Activated CD8-positive, alpha-beta memory T cell treated with anti-CD3 and anti-CD28 coated beads, Interleukin-2, amount 10 ng/mL, durations not matched to agents 7 days and 5 days (primary cell): ENCODE measurements around the gene AS3MT. TPM values are rescaled to one million over a fixed set of nuclear protein-coding genes. Genes with fewer than 3 reads are reported as not detected.
A peak's percentile ranks its signal among the peaks of the same experiment; 100 is the strongest.

Source experiments
- ATAC-seq: fragments of 150-1000 bp; cut with Tn5 transposase; one replicate; pipeline ENCODE4 v1.10.0; 2021; ENCODE audit warnings: moderate library complexity
- CTCF ChIA-PET: fragments of 350-600 bp; sonication (Branson Sonifier 250); formaldehyde crosslinking; loops from one replicate; lab custom pipeline; 2021; ENCODE audit warnings: antibody characterized with exemption; lab: Charles Lee
- DNase-seq: peaks from one replicate; pipeline ENCODE4 v3.0.0-alpha.2; 2020
- H3K27ac Mint-ChIP-seq: one replicate; pipeline ENCODE4 v1.8.0; 2021; ENCODE audit warnings: mild to moderate bottlenecking, mixed read lengths
- H3K27me3 Mint-ChIP-seq: one replicate; pipeline ENCODE4 v1.8.0; 2021; ENCODE audit warnings: mixed read lengths
- H3K36me3 Mint-ChIP-seq: one replicate; pipeline ENCODE4 v1.8.0; 2021; ENCODE audit warnings: mild to moderate bottlenecking, mixed read lengths
- H3K4me1 Mint-ChIP-seq: one replicate; pipeline ENCODE4 v1.8.0; 2021; ENCODE audit warnings: mixed read lengths
- H3K4me3 Mint-ChIP-seq: one replicate; pipeline ENCODE4 v1.8.0; 2021; ENCODE audit warnings: mild to moderate bottlenecking, moderate library complexity, mixed read lengths
- H3K9me3 Mint-ChIP-seq: one replicate; pipeline ENCODE4 v1.8.0; 2022; ENCODE audit warnings: low read depth, mixed read lengths
- total RNA-seq, 2 experiments: library from RNA; stranded (reverse); gene quantifications; one replicate each; pipeline ENCODE4 v1.2.3, GENCODE V29; 2021

AS3MT gene
- total RNA-seq, 2 experiments from 2014 or later = 0.41 TPM; not detected in 1

DNA sequence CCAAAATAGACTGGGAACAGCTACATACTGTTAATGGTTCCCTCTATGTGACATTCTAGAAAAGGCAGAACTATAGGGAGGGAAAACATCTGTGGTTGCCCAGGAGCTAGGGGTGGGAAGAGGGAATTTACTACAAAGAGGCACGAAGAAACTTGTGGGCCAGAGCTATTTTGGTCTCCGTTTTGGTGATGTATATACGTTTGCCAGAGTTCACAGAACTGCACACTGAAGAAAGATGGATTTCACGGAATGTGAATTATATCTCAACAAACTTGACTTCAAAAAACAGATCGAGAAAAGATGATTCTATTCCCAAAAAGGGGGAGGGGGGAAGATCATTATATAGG, 386 bp upstream of the AS3MT start:
- Mint-ChIP-seq H3K27me3 (peaks cover 22% of the 10 kb centered on the region), H3K36me3 (peaks cover 3% of the 10 kb centered on the region), H3K4me1 (peaks cover 11% of the 10 kb centered on the region), H3K4me3 (peak overlapping the region; percentile 52), H3K27ac (no peak overlapping the region), H3K9me3 (no peaks in the 10 kb centered on the region)
- CTCF ChIA-PET = interaction anchor here (1.4 kb wide), 1 partner anchor 201 kb away, joined by 3 read pairs; no protein-coding TSS in a partner anchor
- no peak for DNase-seq
- no peak for ATAC-seq

DNA sequence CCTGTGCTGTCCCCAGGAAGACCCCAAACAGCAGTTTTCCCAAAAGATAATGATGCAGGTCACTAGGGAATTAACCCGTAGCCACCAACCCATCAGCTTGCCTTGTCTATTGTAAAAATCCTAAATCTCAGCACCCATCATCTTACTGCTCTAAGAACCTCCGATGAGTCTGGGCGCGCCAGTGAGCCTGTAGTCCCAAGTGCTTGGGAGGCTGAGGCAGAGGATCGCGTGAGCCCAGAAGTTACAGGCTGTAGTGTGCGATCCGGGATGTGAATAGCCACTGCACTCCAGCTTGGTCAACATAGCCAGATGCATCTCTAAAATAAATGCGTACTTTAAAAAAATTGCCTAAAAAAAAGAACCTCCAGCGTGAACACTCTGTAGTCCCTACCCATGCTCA, 951 bp downstream of the AS3MT start:
- CTCF ChIA-PET = no interaction called here
- Mint-ChIP-seq H3K36me3 (peaks cover 3% of the 10 kb centered on the region), H3K9me3 (no peaks in the 10 kb centered on the region), H3K27ac (no peak overlapping the region), H3K27me3 (peaks cover 22% of the 10 kb centered on the region), H3K4me1 (peaks cover 11% of the 10 kb centered on the region), H3K4me3 (peak overlapping the region; percentile 1)
- ATAC-seq (no peak), DNase-seq (no peak)

GRCh38 chr10:102872163-102872562, 2.9 kb downstream of the AS3MT start:
- Mint-ChIP-seq H3K4me3 (no peak overlapping the region), H3K9me3 (no peaks in the 10 kb centered on the region), H3K27ac (no peak overlapping the region), H3K36me3 (peaks cover 3% of the 10 kb centered on the region), H3K27me3 (peaks cover 22% of the 10 kb centered on the region), H3K4me1 (peaks cover 11% of the 10 kb centered on the region)
- CTCF ChIA-PET = interaction anchor here (1.2 to 2.2 kb wide), 2 partner anchors 29 to 37 kb away, joined by 3 to 6 read pairs; no protein-coding TSS in a partner anchor
- ATAC-seq (no peak), DNase-seq (no peak)

DNA sequence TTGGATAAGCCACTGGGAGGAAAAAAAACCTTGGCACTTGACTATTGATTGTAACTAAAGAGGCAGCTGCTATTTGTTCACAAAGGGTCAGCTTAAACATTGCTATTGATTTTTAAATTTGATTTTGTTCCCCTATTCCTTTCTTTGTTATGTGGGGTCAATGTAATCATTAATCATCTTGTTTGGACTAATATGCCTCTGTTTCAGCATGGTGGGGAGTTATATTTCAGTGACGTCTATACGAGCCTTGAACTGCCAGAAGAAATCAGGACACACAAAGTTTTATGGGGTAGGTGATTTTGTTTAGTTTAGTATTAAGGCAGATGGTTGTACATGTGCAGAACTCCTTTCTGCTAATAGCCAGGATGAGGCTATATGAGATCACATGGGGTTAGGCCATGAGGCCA, 7.5 kb downstream of the AS3MT start:
- CTCF ChIA-PET = interaction anchor here (1.3 to 1.5 kb wide), 2 partner anchors 10 to 41 kb away, joined by 3 read pairs; no protein-coding TSS in a partner anchor
- no peak for DNase-seq
- Mint-ChIP-seq H3K27ac (no peak overlapping the region), H3K27me3 (no peaks in the 10 kb centered on the region), H3K4me1 (no peaks in the 10 kb centered on the region), H3K9me3 (no peaks in the 10 kb centered on the region), H3K4me3 (no peak overlapping the region), H3K36me3 (no peaks in the 10 kb centered on the region)
- no peak for ATAC-seq

DNA sequence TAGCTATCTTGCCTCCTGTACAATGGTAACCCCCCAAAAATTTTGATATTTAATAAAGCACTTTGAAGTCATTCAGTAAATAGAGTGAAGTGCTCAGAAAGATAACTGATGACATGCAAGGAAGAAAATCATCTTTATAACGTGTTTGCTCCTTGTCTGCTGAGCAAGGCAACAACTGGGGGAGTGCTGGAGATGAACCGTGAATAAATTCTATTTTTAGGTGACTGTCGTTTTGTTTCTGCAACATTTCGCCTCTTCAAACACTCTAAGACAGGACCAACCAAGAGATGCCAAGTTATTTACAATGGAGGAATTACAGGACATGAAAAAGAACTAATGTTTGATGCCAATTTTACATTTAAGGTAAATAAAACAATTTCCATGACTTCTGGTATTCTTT, 9.4 kb downstream of the AS3MT start:
- no peaks in the 10 kb centered on the region for H3K4me1 Mint-ChIP-seq
- no peak overlapping the region for H3K4me3 Mint-ChIP-seq
- H3K9me3 Mint-ChIP-seq = no peaks in the 10 kb centered on the region
- H3K27me3 Mint-ChIP-seq = no peaks in the 10 kb centered on the region
- ATAC-seq = no peak
- H3K36me3 Mint-ChIP-seq = no peaks in the 10 kb centered on the region
- no peak for DNase-seq
- CTCF ChIA-PET = interaction anchor here (1.0 kb wide), 1 partner anchor 42 kb away, joined by 3 read pairs; the partner anchor contains the start of gene CYP17A1
- no peak overlapping the region for H3K27ac Mint-ChIP-seq

- Mint-ChIP-seq H3K4me1 (no peaks in the 10 kb centered on the region), H3K36me3 (no peaks in the 10 kb centered on the region), H3K9me3 (no peaks in the 10 kb centered on the region), H3K4me3 (no peak overlapping the region), H3K27me3 (no peaks in the 10 kb centered on the region), H3K27ac (no peak overlapping the region)
- CTCF ChIA-PET = no interaction called here
- DNase-seq (no peak), ATAC-seq (no peak)
Observed at GRCh38 chr10:102880256-102880655, 11.0 kb downstream of the AS3MT start.

GRCh38 chr10:102888048-102888447, 18.8 kb downstream of the AS3MT start:
- no peak for DNase-seq
- H3K27ac Mint-ChIP-seq = no peak overlapping the region
- no peaks in the 10 kb centered on the region for H3K27me3 Mint-ChIP-seq
- no peaks in the 10 kb centered on the region for H3K9me3 Mint-ChIP-seq
- no peak for ATAC-seq
- H3K36me3 Mint-ChIP-seq = no peaks in the 10 kb centered on the region
- no peak overlapping the region for H3K4me3 Mint-ChIP-seq
- CTCF ChIA-PET = interaction anchor here (1.3 to 1.5 kb wide), 2 partner anchors 14 to 52 kb away, joined by 3 to 4 read pairs; no protein-coding TSS in a partner anchor
- H3K4me1 Mint-ChIP-seq = no peaks in the 10 kb centered on the region

GRCh38 chr10:102894466-102895213, 25.4 kb downstream of the AS3MT start:
- H3K4me1 Mint-ChIP-seq = no peaks in the 10 kb centered on the region
- no peak for DNase-seq
- no peak overlapping the region for H3K27ac Mint-ChIP-seq
- no peak for ATAC-seq
- H3K9me3 Mint-ChIP-seq = no peaks in the 10 kb centered on the region
- CTCF ChIA-PET = interaction anchor here (0.7 kb wide), 1 partner anchor 675 kb away, joined by 5 read pairs; no protein-coding TSS in a partner anchor
- H3K27me3 Mint-ChIP-seq = no peaks in the 10 kb centered on the region
- no peak overlapping the region for H3K4me3 Mint-ChIP-seq
- no peaks in the 10 kb centered on the region for H3K36me3 Mint-ChIP-seq

DNA sequence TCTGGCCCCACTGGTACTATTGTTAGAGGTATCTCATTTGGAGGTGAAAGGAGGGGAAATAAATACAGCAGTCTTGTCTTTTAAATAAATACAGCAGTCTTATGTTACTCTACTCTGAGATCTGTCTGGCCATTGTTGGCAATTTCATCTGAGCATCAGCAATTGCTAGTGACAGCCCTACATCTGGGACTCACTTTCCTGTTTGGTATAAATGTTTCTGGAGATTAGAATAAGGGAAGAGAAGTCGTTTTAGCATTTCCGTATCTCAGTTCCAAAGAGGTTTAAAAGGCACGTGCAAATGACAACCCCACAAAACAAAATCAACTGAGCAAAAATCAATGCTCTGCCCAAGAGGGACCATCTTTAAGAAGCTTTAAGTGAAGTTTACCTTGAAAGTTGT, 30.7 kb downstream of the AS3MT start:
- DNase-seq = no peak
- Mint-ChIP-seq H3K36me3 (no peaks in the 10 kb centered on the region), H3K4me1 (no peaks in the 10 kb centered on the region), H3K9me3 (no peaks in the 10 kb centered on the region), H3K27ac (no peak overlapping the region), H3K27me3 (no peaks in the 10 kb centered on the region), H3K4me3 (no peak overlapping the region)
- ATAC-seq = no peak
- CTCF ChIA-PET = interaction anchor here (0.8 to 6.1 kb wide), 3 partner anchors 16 to 66 kb away, joined by 3 to 47 read pairs (median 4); partner anchors contain the start of gene CNNM2

DNA sequence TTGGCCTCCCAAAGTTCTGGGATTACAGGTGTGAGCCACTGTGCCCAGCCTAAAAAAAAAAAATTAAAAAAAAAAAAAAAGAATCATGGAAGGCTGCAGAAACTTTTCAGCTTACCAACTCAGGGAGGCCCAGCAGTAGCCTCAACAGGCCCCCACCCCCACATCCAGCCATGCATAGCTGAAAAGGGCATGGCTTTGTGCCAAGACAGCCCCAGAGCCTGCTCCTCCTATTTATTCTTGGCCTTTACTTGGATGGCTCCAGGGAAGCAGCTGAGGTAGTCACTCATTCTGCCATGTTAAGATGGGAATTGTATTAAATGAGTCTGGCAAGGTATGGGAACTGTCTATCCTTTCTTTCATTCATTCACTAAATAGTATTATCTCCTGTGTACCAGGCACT, 35.1 kb downstream of the AS3MT start:
- Mint-ChIP-seq H3K36me3 (no peaks in the 10 kb centered on the region), H3K27me3 (no peaks in the 10 kb centered on the region), H3K4me3 (no peak overlapping the region), H3K9me3 (no peaks in the 10 kb centered on the region), H3K27ac (no peak overlapping the region), H3K4me1 (no peaks in the 10 kb centered on the region)
- ATAC-seq (no peak), DNase-seq (no peak)
- CTCF ChIA-PET = interaction anchor here (6.1 kb wide), 1 partner anchor 12 kb away, joined by 47 read pairs; the partner anchor contains the start of gene CNNM2

- Mint-ChIP-seq H3K4me3 (no peak overlapping the region), H3K27me3 (no peaks in the 10 kb centered on the region), H3K4me1 (no peaks in the 10 kb centered on the region), H3K27ac (no peak overlapping the region), H3K36me3 (no peaks in the 10 kb centered on the region), H3K9me3 (no peaks in the 10 kb centered on the region)
- DNase-seq = no peak
- ATAC-seq = no peak
- CTCF ChIA-PET = no interaction called here
Observed at GRCh38 chr10:102906507-102906906, 37.2 kb downstream of the AS3MT start.

DNA sequence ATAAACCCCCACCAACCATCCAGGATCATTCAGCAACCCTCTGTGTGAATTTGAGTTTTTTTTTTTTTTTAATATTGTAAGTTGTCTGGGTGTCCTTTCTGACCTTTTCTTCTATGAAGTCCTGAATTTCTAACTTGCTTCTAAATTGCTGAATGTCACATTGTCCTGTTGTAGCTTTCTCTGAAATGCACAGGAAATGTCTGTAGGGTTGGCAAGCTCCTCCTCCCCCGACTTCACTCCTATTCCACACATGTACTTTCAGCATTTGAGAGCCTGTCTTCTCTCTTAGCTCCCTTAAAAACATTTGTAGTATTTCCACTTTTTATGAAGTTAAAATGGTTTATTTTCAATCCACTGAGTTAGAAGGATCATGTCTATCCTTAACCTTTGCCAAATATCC, 45.5 kb downstream of the AS3MT start:
- no peaks in the 10 kb centered on the region for H3K9me3 Mint-ChIP-seq
- no peak overlapping the region for H3K4me3 Mint-ChIP-seq
- DNase-seq (no peak), ATAC-seq (no peak)
- H3K27me3 Mint-ChIP-seq = peaks cover 7% of the 10 kb centered on the region
- H3K27ac Mint-ChIP-seq = peak overlapping the region; percentile 16
- peaks cover 4% of the 10 kb centered on the region for H3K36me3 Mint-ChIP-seq
- CTCF ChIA-PET = interaction anchor here (0.7 to 6.2 kb wide), 10 partner anchors 12 to 328 kb away, joined by 3 to 92 read pairs (median 3); partner anchors contain the start of gene RPEL1
- H3K4me1 Mint-ChIP-seq = peaks cover 32% of the 10 kb centered on the region

- no peak for DNase-seq
- peaks cover 45% of the 10 kb centered on the region for H3K4me1 Mint-ChIP-seq
- ATAC-seq = no peak
- CTCF ChIA-PET = interaction anchor here (2.8 to 6.2 kb wide), 5 partner anchors 13 to 327 kb away, joined by 37 to 92 read pairs (median 47); partner anchors contain the start of gene RPEL1
- peak overlapping the region; percentile 90 for H3K4me3 Mint-ChIP-seq
- H3K36me3 Mint-ChIP-seq = peaks cover 7% of the 10 kb centered on the region
- peaks cover 7% of the 10 kb centered on the region for H3K27me3 Mint-ChIP-seq
- H3K9me3 Mint-ChIP-seq = no peaks in the 10 kb centered on the region
- no peak overlapping the region for H3K27ac Mint-ChIP-seq
Observed at GRCh38 chr10:102916173-102916572, 46.9 kb downstream of the AS3MT start.
